Cardiac muscle cell (in vitro differentiated cells and primary cell): ENCODE results near the gene CASP10. TPM values are rescaled to one million over a fixed set of nuclear protein-coding genes. Genes with fewer than 3 reads are reported as not detected.
A peak's percentile ranks its signal among the peaks of the same experiment; 100 is the strongest.
"Not testable (repeated sequence)": the region's sequence is repeated elsewhere in the genome, so short reads cannot be mapped to it uniquely, and the experiment has no call there.

ENCODE experiments used
- DNase-seq, 2 donors: peaks; one replicate each; pipeline versions ENCODE4 v3.0.0 to v3.0.0-alpha.2; 2010 to 2017; ENCODE audit warnings: low read depth in 1 of 2, low spot score in 1 of 2
- H3K27ac ChIP-seq: fragments of 200-600 bp; sonication (generic); 2 replicates; pipeline ENCODE4 v1.5.1; 2016
- H3K27me3 ChIP-seq: fragments of 200-600 bp; sonication (generic); 2 replicates; pipeline ENCODE4 v1.6.0; 2016; ENCODE audit warnings: control low read depth
- H3K36me3 ChIP-seq: fragments of 200-600 bp; sonication (generic); 2 replicates; pipeline ENCODE4 v1.5.1; 2016; ENCODE audit warnings: control low read depth
- H3K4me1 ChIP-seq: fragments of 200-600 bp; sonication (generic); 2 replicates; pipeline ENCODE4 v1.8.1; 2017; ENCODE audit warnings: low read depth, mild to moderate bottlenecking, mixed run types
- H3K4me3 ChIP-seq: fragments of 200-600 bp; sonication (generic); 2 replicates; pipeline ENCODE4 v1.5.1; 2016; ENCODE audit warnings: mild to moderate bottlenecking
- H3K9me3 ChIP-seq: fragments of 200-600 bp; sonication (generic); 2 replicates; pipeline ENCODE4 v1.5.1; 2017; ENCODE audit warnings: low read depth, mild to moderate bottlenecking, control low read depth
- CTCF ChIP-seq: IDR thresholded peaks from 2 replicates; pipeline ENCODE4 v1.5.1; 2012; ENCODE audit warnings: low read depth, mild to moderate bottlenecking, low read length
- polyA plus RNA-seq: library from polyadenylated mRNA; unstranded; fragments of >200 nt; fragmentation: Nextera tagmentation; extraction: Ambion mirVana; gene quantifications from 2 replicates; pipeline ENCODE4 v1.2.1, GENCODE V29; 2016
- total RNA-seq: library from RNA; depleted of rRNA; stranded (reverse); fragments of >200 nt; gene quantifications from 2 replicates; pipeline ENCODE4 v1.2.3, GENCODE V29; 2016

Gene CASP10
- total and polyA plus RNA-seq, 2 experiments from 2014 or later = 0.45 to 0.86 TPM

- H3K36me3 ChIP-seq = no peaks in the 10 kb centered on the region
- H3K9me3 ChIP-seq = no peaks in the 10 kb centered on the region
- H3K4me3 ChIP-seq = no peak overlapping the region
- no peaks in the 10 kb centered on the region for H3K27me3 ChIP-seq
- no peak for TF ChIP-seq CTCF
- H3K4me1 ChIP-seq = peaks cover 9% of the 10 kb centered on the region
- peak in 1 of 2 donors; percentile 86 for DNase-seq
- H3K27ac ChIP-seq = peak overlapping the region; percentile 35
Observed at GRCh38 chr2:201149064-201149820, 33.7 kb upstream of the CASP10 start.

- not testable (repeated sequence) for H3K36me3 ChIP-seq, H3K4me3 ChIP-seq, H3K4me1 ChIP-seq, H3K27ac ChIP-seq, H3K27me3 ChIP-seq, H3K9me3 ChIP-seq
- DNase-seq = peak in 1 of 2 donors; percentile 33
Observed at GRCh38 chr2:201149821-201150165, 33.1 kb upstream of the CASP10 start.

GRCh38 chr2:201150454-201151020 lies 32.4 kb upstream of the CASP10 start:
- no peaks in the 10 kb centered on the region for H3K9me3 ChIP-seq
- H3K27me3 ChIP-seq = no peaks in the 10 kb centered on the region
- TF ChIP-seq CTCF = no peak
- DNase-seq = no peak
- peaks cover 9% of the 10 kb centered on the region for H3K4me1 ChIP-seq
- no peak overlapping the region for H3K4me3 ChIP-seq
- H3K27ac ChIP-seq = no peak overlapping the region
- no peaks in the 10 kb centered on the region for H3K36me3 ChIP-seq

GRCh38 chr2:201151127-201151981 lies 31.6 kb upstream of the CASP10 start:
- no peaks in the 10 kb centered on the region for H3K27me3 ChIP-seq
- no peaks in the 10 kb centered on the region for H3K9me3 ChIP-seq
- TF ChIP-seq CTCF = no peak
- peak in 1 of 2 donors; percentile 79 for DNase-seq
- H3K27ac ChIP-seq = no peak overlapping the region
- H3K4me3 ChIP-seq = no peak overlapping the region
- H3K4me1 ChIP-seq = peaks cover 9% of the 10 kb centered on the region
- H3K36me3 ChIP-seq = no peaks in the 10 kb centered on the region

- no peak for TF ChIP-seq CTCF
- Histone ChIP-seq H3K4me1 (peaks cover 9% of the 10 kb centered on the region), H3K36me3 (no peaks in the 10 kb centered on the region), H3K27me3 (no peaks in the 10 kb centered on the region), H3K4me3 (no peak overlapping the region), H3K9me3 (no peaks in the 10 kb centered on the region), H3K27ac (no peak overlapping the region)
- DNase-seq = no peak
Observed at GRCh38 chr2:201152517-201152916, 30.4 kb upstream of the CASP10 start.
